Stomach smooth muscle (tissue), 2 donors: Measurements from ENCODE around the gene PCDHGA4.

Source experiments
- H3K27ac ChIP-seq: one replicate; pipeline ENCODE4 v1.7.0; 2013; ENCODE audit warnings: mild to moderate bottlenecking, low read length, inconsistent platforms
- H3K27me3 ChIP-seq, 2 donors: one replicate each; pipeline ENCODE4 v1.7.0; 2013; ENCODE audit warnings: low read length in 2 of 2; ENCODE audit not compliant: insufficient read depth in 2 of 2, control insufficient read depth in 1 of 2
- H3K36me3 ChIP-seq, 2 donors: one replicate each; pipeline ENCODE4 v1.7.0; 2013; ENCODE audit warnings: low read length in 2 of 2; ENCODE audit not compliant: control insufficient read depth in 2 of 2, insufficient read depth in 2 of 2
- H3K4me1 ChIP-seq: one replicate; pipeline ENCODE4 v1.7.0; 2013; ENCODE audit warnings: low read length; ENCODE audit not compliant: control insufficient read depth, insufficient read depth
- H3K4me3 ChIP-seq, 2 donors: one replicate each; pipeline ENCODE4 v1.7.0; 2013; ENCODE audit warnings: low read length in 2 of 2
- H3K9ac ChIP-seq, 2 donors: one replicate each; pipeline ENCODE4 v1.7.0; 2013; ENCODE audit warnings: low read length in 2 of 2, mild to moderate bottlenecking in 1 of 2
- H3K9me3 ChIP-seq, 2 donors: one replicate each; pipeline ENCODE4 v1.7.0; 2013; ENCODE audit warnings: low read length in 2 of 2; ENCODE audit not compliant: control insufficient read depth in 2 of 2
- donor health status: healthy.
- donor health status: Pancreatic carcinoma.

Gene PCDHGA4

DNA sequence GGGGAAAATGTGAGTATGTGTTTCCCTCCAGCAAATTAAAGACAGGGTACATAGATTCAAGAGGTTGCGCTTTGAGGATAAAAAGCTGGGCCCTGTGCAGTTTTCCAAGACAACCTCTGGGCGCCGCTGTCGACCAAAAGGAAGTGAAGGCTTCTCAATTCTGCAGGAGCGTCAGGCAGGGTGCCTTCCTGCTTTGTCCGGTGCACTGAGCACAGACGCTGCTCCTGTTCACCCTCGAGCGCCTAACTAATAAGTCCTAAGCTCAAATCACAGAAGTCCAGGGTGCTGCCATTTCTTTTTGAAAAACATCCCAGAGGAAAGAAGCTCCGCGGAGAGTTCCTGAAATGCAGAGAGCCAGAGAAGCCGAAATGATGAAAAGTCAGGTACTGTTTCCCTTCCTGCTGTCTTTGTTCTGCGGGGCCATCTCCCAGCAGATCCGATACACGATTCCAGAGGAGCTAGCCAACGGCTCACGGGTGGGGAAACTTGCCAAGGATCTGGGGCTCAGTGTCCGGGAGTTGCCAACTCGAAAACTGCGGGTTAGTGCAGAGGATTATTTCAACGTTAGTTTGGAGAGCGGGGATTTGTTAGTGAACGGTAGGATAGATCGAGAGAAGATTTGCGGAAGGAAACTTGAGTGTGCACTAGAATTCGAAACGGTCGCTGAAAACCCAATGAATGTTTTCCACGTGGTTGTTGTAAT is 4.8 kb upstream of the PCDHGA4 start, which contains the start of gene PCDHGB1:
Gene PCDHGB1 (plus strand): TSS at position 183 of the 703 bp plus-strand sequence. CDS start 162 bp downstream, at position 345.
- Histone ChIP-seq H3K27me3 (peaks cover 0 to 7% of the 10 kb centered on the region in 2 donors), H3K4me3 (peak within 1 kb of the TSS; percentile 40 to 65), H3K27ac (no peak within 1 kb of the TSS), H3K4me1 (no peaks in the 10 kb centered on the region), H3K9ac (no peak within 1 kb of the TSS), H3K36me3 (no peaks in the 10 kb centered on the region), H3K9me3 (peaks cover 26 to 44% of the 10 kb centered on the region in 2 donors)

- peak overlapping the region in 1 of 2 donors; percentile 65 for H3K4me3 ChIP-seq
- H3K9me3 ChIP-seq, result peaks cover 31 to 52% of the 10 kb centered on the region in 2 donors
- H3K4me1 ChIP-seq, result no peaks in the 10 kb centered on the region
- H3K27ac ChIP-seq, result no peak overlapping the region
- peaks cover 0 to 2% of the 10 kb centered on the region in 2 donors for H3K36me3 ChIP-seq
- H3K27me3 ChIP-seq, result peaks cover 0 to 7% of the 10 kb centered on the region in 2 donors
- H3K9ac ChIP-seq, result no peak overlapping the region
Measured at GRCh38 chr5:141351591-141351990, 3.2 kb upstream of the PCDHGA4 start.

DNA sequence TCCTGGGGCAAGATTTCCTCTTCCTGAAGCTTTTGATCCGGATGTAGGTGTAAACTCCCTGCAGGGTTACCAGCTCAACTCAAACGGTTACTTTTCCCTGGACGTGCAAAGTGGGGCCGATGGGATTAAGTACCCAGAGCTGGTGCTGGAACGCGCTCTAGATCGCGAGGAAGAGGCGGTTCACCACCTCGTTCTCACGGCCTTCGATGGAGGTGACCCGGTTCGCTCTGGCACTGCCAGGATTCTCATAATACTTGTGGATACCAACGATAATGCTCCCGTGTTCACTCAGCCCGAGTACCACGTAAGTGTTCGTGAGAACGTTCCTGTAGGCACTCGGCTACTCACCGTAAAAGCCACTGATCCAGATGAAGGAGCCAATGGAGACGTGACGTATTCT is 820 bp downstream of the PCDHGA4 start:
- Histone ChIP-seq H3K9me3 (peaks cover 35 to 71% of the 10 kb centered on the region in 2 donors), H3K36me3 (peaks cover 0 to 2% of the 10 kb centered on the region in 2 donors), H3K27ac (no peak overlapping the region), H3K27me3 (peaks cover 0 to 7% of the 10 kb centered on the region in 2 donors), H3K9ac (no peak overlapping the region), H3K4me3 (peak overlapping the region; percentile 42 to 70), H3K4me1 (no peaks in the 10 kb centered on the region)

- H3K27ac ChIP-seq, result no peak overlapping the region
- H3K9ac ChIP-seq, result no peak overlapping the region
- peaks cover 36 to 71% of the 10 kb centered on the region in 2 donors for H3K9me3 ChIP-seq
- H3K4me1 ChIP-seq, result no peaks in the 10 kb centered on the region
- peak overlapping the region in 1 of 2 donors; percentile 42 for H3K4me3 ChIP-seq
- H3K27me3 ChIP-seq, result peaks cover 0 to 3% of the 10 kb centered on the region in 2 donors
- H3K36me3 ChIP-seq, result peaks cover 0 to 2% of the 10 kb centered on the region in 2 donors
Measured at GRCh38 chr5:141356133-141356532, 1.3 kb downstream of the PCDHGA4 start.

DNA sequence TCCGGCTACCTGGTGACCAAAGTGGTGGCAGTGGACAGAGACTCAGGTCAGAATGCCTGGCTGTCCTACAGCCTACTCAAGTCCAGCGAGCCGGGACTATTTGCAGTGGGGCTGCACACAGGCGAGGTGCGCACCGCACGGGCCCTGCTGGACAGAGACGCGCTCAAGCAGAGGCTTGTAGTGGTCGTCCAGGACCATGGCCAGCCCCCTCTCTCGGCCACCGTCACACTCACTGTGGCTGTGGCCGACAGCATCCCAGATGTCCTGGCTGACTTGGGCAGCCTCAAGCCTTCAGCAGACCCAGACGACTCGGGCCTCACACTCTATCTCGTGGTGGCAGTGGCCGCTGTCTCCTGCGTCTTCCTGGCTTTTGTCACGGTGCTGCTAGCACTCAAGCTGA is 2.1 kb downstream of the PCDHGA4 start:
- H3K9me3 ChIP-seq, result peaks cover 33 to 70% of the 10 kb centered on the region in 2 donors
- no peak overlapping the region for H3K27ac ChIP-seq
- no peak overlapping the region for H3K9ac ChIP-seq
- peak overlapping the region; percentile 18 to 47 for H3K4me3 ChIP-seq
- no peaks in the 10 kb centered on the region for H3K4me1 ChIP-seq
- H3K36me3 ChIP-seq, result peaks cover 0 to 2% of the 10 kb centered on the region in 2 donors
- peaks cover 0 to 3% of the 10 kb centered on the region in 2 donors for H3K27me3 ChIP-seq

GRCh38 chr5:141359790-141360426 is 5.1 kb downstream of the PCDHGA4 start, which contains the start of gene PCDHGB2:
TSS of gene PCDHGB2 (plus strand) at chr5:141359994. CDS start at chr5:141360136, 142 bp downstream.
- Histone ChIP-seq H3K9ac (no peak within 1 kb of the TSS), H3K4me3 (peak within 1 kb of the TSS; percentile 49 to 54), H3K36me3 (peaks cover 0 to 2% of the 10 kb centered on the region in 2 donors), H3K4me1 (no peaks in the 10 kb centered on the region), H3K9me3 (peaks cover 39 to 70% of the 10 kb centered on the region in 2 donors), H3K27me3 (no peaks in the 10 kb centered on the region), H3K27ac (no peak within 1 kb of the TSS)

- Histone ChIP-seq H3K4me3 (peak overlapping the region; percentile 49 to 54), H3K27ac (no peak overlapping the region), H3K9ac (no peak overlapping the region), H3K9me3 (peaks cover 41 to 70% of the 10 kb centered on the region in 2 donors), H3K36me3 (peaks cover 0 to 2% of the 10 kb centered on the region in 2 donors), H3K4me1 (no peaks in the 10 kb centered on the region), H3K27me3 (no peaks in the 10 kb centered on the region)
Measured at GRCh38 chr5:141360685-141361084, 5.9 kb downstream of the PCDHGA4 start.

DNA sequence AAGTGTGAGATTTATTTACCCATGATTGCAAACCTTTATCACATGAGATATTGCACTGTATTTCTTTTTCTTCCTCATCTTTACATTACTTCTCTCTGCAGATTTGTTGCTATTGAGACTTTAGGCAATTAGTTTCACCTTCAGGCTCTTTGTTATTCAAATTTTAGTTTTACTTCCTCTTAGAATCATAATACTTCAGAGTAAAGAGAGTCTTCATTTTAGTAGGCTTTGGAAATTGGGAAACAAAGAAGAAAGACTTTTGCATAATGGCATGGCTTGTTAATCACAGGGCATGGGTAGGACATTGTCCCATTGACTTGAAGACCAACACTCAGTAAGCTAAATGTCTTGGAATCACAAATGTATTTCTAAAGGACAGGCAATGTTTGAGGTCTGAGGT is 7.9 kb downstream of the PCDHGA4 start:
- Histone ChIP-seq H3K4me3 (no peak overlapping the region), H3K9ac (no peak overlapping the region), H3K27me3 (no peaks in the 10 kb centered on the region), H3K36me3 (no peaks in the 10 kb centered on the region), H3K27ac (no peak overlapping the region), H3K4me1 (no peaks in the 10 kb centered on the region), H3K9me3 (peaks cover 36 to 64% of the 10 kb centered on the region in 2 donors)

DNA sequence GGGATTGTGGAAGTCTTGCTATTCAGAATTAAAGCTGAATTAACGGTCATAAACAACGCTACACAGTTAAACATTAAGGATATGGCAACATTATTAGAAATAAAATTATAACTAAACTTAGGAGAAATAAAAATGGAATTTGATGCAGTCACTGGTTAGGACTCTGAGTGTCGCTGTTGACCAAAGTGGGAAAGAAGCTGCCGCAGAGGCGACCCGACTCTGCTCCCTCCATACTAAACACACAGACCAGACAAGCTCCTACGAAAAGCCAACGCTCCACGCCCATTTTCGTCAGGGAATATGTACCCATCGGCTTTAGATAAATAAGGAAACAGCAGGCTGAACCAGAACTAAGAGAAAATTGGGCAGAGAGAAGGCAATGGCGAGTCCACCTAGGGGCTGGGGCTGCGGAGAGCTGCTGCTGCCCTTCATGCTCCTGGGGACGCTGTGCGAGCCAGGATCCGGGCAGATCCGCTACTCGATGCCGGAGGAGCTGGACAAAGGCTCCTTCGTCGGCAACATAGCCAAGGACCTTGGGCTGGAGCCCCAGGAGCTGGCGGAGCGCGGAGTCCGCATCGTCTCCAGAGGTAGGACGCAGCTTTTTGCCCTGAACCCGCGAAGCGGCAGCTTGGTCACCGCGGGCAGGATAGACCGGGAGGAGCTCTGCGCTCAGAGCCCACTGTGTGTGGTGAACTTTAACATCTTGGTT is 9.3 kb downstream of the PCDHGA4 start, which contains the start of gene PCDHGA5:
Gene PCDHGA5 (plus strand): TSS at position 211 of the 709 bp plus-strand sequence. CDS start 169 bp downstream, at position 380.
- Histone ChIP-seq H3K4me1 (no peaks in the 10 kb centered on the region), H3K27me3 (no peaks in the 10 kb centered on the region), H3K27ac (no peak within 1 kb of the TSS), H3K4me3 (peak within 1 kb of the TSS; percentile 52 to 56), H3K36me3 (no peaks in the 10 kb centered on the region), H3K9ac (no peak within 1 kb of the TSS), H3K9me3 (peaks cover 36 to 64% of the 10 kb centered on the region in 2 donors)
